Smooth muscle cell (in vitro differentiated cells): ENCODE data around the gene SLC13A3. TPM values are rescaled to one million over a fixed set of nuclear protein-coding genes. Genes with fewer than 3 reads are reported as not detected.

Experiments used
- DNase-seq: peaks from one replicate; lab custom pipeline; 2025; ENCODE audit not compliant: unreplicated experiment; lab: John Stamatoyannopoulos, UW
- H2AFZ ChIP-seq: fragments of 200-600 bp; sonication (generic); 2 replicates; pipeline ENCODE4 v1.6.0; 2016; ENCODE audit warnings: antibody characterized with exemption, low read depth, mild to moderate bottlenecking
- H3F3A ChIP-seq: fragments of 200-600 bp; sonication (generic); 2 replicates; pipeline ENCODE4 v1.6.0; 2017; ENCODE audit warnings: antibody characterized with exemption, low read depth
- H3K27ac ChIP-seq: fragments of 200-600 bp; sonication (generic); 2 replicates; pipeline ENCODE4 v1.5.1; 2016; ENCODE audit warnings: low read depth, mild to moderate bottlenecking
- H3K27me3 ChIP-seq: fragments of 200-600 bp; sonication (generic); 2 replicates; pipeline ENCODE4 v1.6.1; 2016; ENCODE audit warnings: low read depth, mild to moderate bottlenecking
- H3K36me3 ChIP-seq: fragments of 200-600 bp; sonication (generic); 2 replicates; pipeline ENCODE4 v1.5.1; 2016; ENCODE audit warnings: low read depth
- H3K4me1 ChIP-seq: fragments of 200-600 bp; sonication (generic); 2 replicates; pipeline ENCODE4 v1.5.1; 2016; ENCODE audit warnings: low read depth
- H3K4me2 ChIP-seq: fragments of 200-600 bp; sonication (generic); 2 replicates; pipeline ENCODE4 v1.6.0; 2016; ENCODE audit warnings: mild to moderate bottlenecking
- H3K4me3 ChIP-seq: fragments of 200-600 bp; sonication (generic); 2 replicates; pipeline ENCODE4 v1.5.1; 2016; ENCODE audit warnings: mild to moderate bottlenecking
- H3K79me2 ChIP-seq: fragments of 200-600 bp; sonication (generic); 2 replicates; pipeline ENCODE4 v1.6.0; 2016; ENCODE audit warnings: low read depth, mild to moderate bottlenecking
- H3K9ac ChIP-seq: fragments of 200-600 bp; sonication (generic); 2 replicates; pipeline ENCODE4 v1.6.0; 2016; ENCODE audit warnings: low read depth
- H3K9me3 ChIP-seq: fragments of 200-600 bp; sonication (generic); replicated peaks from 2 replicates; pipeline ENCODE4 v1.5.1; 2016; ENCODE audit warnings: low read depth
- H4K20me1 ChIP-seq: fragments of 200-600 bp; sonication (generic); 2 replicates; pipeline ENCODE4 v1.6.0; 2016; ENCODE audit warnings: low read depth
- WGBS: methylation state at CpG from one replicate; pipeline ENCODE4 v1.1.7; 2016; ENCODE audit warnings: low lambda C conversion rate; 5-methylcytosine and 5-hydroxymethylcytosine counted together
- polyA plus RNA-seq: library from polyadenylated mRNA; unstranded; fragments of >200 nt; fragmentation: Nextera tagmentation; extraction: Ambion mirVana; gene quantifications from 2 replicates; pipeline ENCODE4 v1.2.1, GENCODE V29; 2016
- total RNA-seq: library from RNA; depleted of rRNA; stranded (reverse); fragments of >200 nt; gene quantifications from 2 replicates; pipeline ENCODE4 v1.2.3, GENCODE V29; 2014
- TF ChIP-seq, protein P1 (sequence below): fragments of 200-600 bp; sonication (generic); IDR thresholded peaks from 2 replicates; pipeline ENCODE4 v1.5.1; 2017; ENCODE audit warnings: borderline replicate concordance, mild to moderate bottlenecking, antibody characterized with exemption; ENCODE audit not compliant: insufficient read depth, poor library complexity, severe bottlenecking

SLC13A3 gene
- total and polyA plus RNA-seq, 2 experiments from 2014 or later = 6.4 to 7.7 TPM

GRCh38 chr20:46559685-46560440 lies 91.4 kb downstream of the SLC13A3 start:
- Histone ChIP-seq H3K79me2 (no peaks in the 10 kb centered on the region), H4K20me1 (no peaks in the 10 kb centered on the region), H3K9ac (no peak overlapping the region), H3K9me3 (no peaks in the 10 kb centered on the region), H3K27me3 (no peaks in the 10 kb centered on the region), H3K27ac (no peak overlapping the region), H3K4me2 (no peak overlapping the region), H3K36me3 (no peaks in the 10 kb centered on the region), H3K4me3 (no peak overlapping the region), H2AFZ (no peak overlapping the region), H3F3A (no peaks in the 10 kb centered on the region), H3K4me1 (peaks cover 21% of the 10 kb centered on the region)
- TF ChIP-seq, protein P1, sequence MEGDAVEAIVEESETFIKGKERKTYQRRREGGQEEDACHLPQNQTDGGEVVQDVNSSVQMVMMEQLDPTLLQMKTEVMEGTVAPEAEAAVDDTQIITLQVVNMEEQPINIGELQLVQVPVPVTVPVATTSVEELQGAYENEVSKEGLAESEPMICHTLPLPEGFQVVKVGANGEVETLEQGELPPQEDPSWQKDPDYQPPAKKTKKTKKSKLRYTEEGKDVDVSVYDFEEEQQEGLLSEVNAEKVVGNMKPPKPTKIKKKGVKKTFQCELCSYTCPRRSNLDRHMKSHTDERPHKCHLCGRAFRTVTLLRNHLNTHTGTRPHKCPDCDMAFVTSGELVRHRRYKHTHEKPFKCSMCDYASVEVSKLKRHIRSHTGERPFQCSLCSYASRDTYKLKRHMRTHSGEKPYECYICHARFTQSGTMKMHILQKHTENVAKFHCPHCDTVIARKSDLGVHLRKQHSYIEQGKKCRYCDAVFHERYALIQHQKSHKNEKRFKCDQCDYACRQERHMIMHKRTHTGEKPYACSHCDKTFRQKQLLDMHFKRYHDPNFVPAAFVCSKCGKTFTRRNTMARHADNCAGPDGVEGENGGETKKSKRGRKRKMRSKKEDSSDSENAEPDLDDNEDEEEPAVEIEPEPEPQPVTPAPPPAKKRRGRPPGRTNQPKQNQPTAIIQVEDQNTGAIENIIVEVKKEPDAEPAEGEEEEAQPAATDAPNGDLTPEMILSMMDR = no peak
- 87% methylated on average over 7 of the region's 7 CpGs for WGBS
- DNase-seq = no peak

- Histone ChIP-seq H3K4me2 (no peak overlapping the region), H3K79me2 (no peaks in the 10 kb centered on the region), H3K4me3 (no peak overlapping the region), H3K36me3 (no peaks in the 10 kb centered on the region), H3K27ac (no peak overlapping the region), H3K9ac (no peak overlapping the region), H3K9me3 (no peaks in the 10 kb centered on the region), H3K4me1 (peaks cover 21% of the 10 kb centered on the region), H4K20me1 (no peaks in the 10 kb centered on the region), H3K27me3 (no peaks in the 10 kb centered on the region), H2AFZ (no peak overlapping the region), H3F3A (no peaks in the 10 kb centered on the region)
- TF ChIP-seq, protein P1 = no peak
- WGBS = 88% methylated on average over 3 of the region's 3 CpGs
- DNase-seq = no peak
These were observed 92.3 kb downstream of the SLC13A3 start for GRCh38 chr20:46559001-46559400.

- H2AFZ ChIP-seq = no peak overlapping the region
- H3K27ac ChIP-seq = no peak overlapping the region
- H3F3A ChIP-seq = no peaks in the 10 kb centered on the region
- 46% methylated on average over 5 of the region's 5 CpGs for WGBS
- H3K4me1 ChIP-seq = peaks cover 21% of the 10 kb centered on the region
- no peaks in the 10 kb centered on the region for H3K9me3 ChIP-seq
- no peaks in the 10 kb centered on the region for H3K79me2 ChIP-seq
- no peaks in the 10 kb centered on the region for H3K36me3 ChIP-seq
- H4K20me1 ChIP-seq = no peaks in the 10 kb centered on the region
- no peak overlapping the region for H3K9ac ChIP-seq
- no peak for DNase-seq
- no peak overlapping the region for H3K4me2 ChIP-seq
- TF ChIP-seq, protein P1 = no peak
- no peak overlapping the region for H3K4me3 ChIP-seq
- H3K27me3 ChIP-seq = no peaks in the 10 kb centered on the region
These were observed 92.7 kb downstream of the SLC13A3 start for GRCh38 chr20:46558511-46558959.
